H1 (cell line): Measurements from ENCODE around the gene DUOX1. TPM values are rescaled to one million over a fixed set of nuclear protein-coding genes. Genes with fewer than 3 reads are reported as not detected.

Experiments
- CTCF ChIA-PET: fragments of 300-600 bp; sonication (Branson Sonifier 250); formaldehyde crosslinking; loops from one replicate; lab custom pipeline; 2021; ENCODE audit not compliant: partially characterized antibody; lab: Charles Lee
- POLR2A ChIA-PET: fragments of 300-600 bp; sonication (Branson Sonifier 250); formaldehyde crosslinking; loops from one replicate; lab custom pipeline; 2021; ENCODE audit warnings: inconsistent platforms; ENCODE audit not compliant: partially characterized antibody; lab: Charles Lee
- DNase-seq, 2 experiments: peaks; one replicate each; pipeline versions ENCODE4 v3.0.0 to v3.0.0-alpha.2; 2010 to 2022; ENCODE audit warnings: low spot score in 2 of 2, low read depth in 1 of 2, mixed read lengths in 1 of 2
- FAIRE-seq: peaks from 2 replicates; lab custom pipeline; 2011; peaks lifted over from hg19 to GRCh38; lab: Jason Lieb, UNC
- H2AFZ ChIP-seq: 2 replicates; pipeline ENCODE4 v1.8.1; 2012; ENCODE audit warnings: low read length, inconsistent platforms
- H2AK5ac ChIP-seq: 2 replicates; pipeline ENCODE4 v1.6.1; 2013; ENCODE audit warnings: low read depth, low read length
- H2BK120ac ChIP-seq: replicated peaks from 2 replicates; pipeline ENCODE3; 2013; ENCODE audit warnings: low read depth, low read length, inconsistent platforms
- H2BK12ac ChIP-seq: 2 replicates; pipeline ENCODE4 v1.6.1; 2013; ENCODE audit warnings: low read depth, low read length
- H2BK15ac ChIP-seq: 2 replicates; pipeline ENCODE4 v1.6.1; 2013; ENCODE audit warnings: low read length
- H2BK20ac ChIP-seq: 2 replicates; pipeline ENCODE4 v1.6.1; 2013; ENCODE audit warnings: low read length
- H2BK5ac ChIP-seq: 2 replicates; pipeline ENCODE4 v1.6.1; 2013; ENCODE audit warnings: low read depth, low read length
- H3K14ac ChIP-seq: 2 replicates; pipeline ENCODE4 v1.6.1; 2013; ENCODE audit warnings: inconsistent platforms; ENCODE audit not compliant: insufficient read length
- H3K18ac ChIP-seq: 2 replicates; pipeline ENCODE4 v1.6.1; 2013; ENCODE audit warnings: low read length; ENCODE audit errors: extremely low read depth
- H3K23ac ChIP-seq: 2 replicates; pipeline ENCODE4 v1.6.1; 2013; ENCODE audit warnings: inconsistent platforms; ENCODE audit not compliant: insufficient read length
- H3K23me2 ChIP-seq: 2 replicates; pipeline ENCODE4 v1.6.1; 2013; ENCODE audit warnings: low read depth, low read length
- H3K27ac ChIP-seq: 2 replicates; pipeline ENCODE4 v1.6.1; 2011; ENCODE audit warnings: low read depth, low read length, inconsistent platforms
- H3K27me3 ChIP-seq, 4 experiments: replicated peaks in 1 of 4; 1 replicate in 1 of 4; 2 replicates in 3 of 4; pipeline versions ENCODE4 v1.6.1 to v1.8.1; 2011 to 2013; ENCODE audit warnings: low read length in 3 of 4, mild to moderate bottlenecking in 3 of 4, inconsistent platforms in 2 of 4, mixed read lengths in 2 of 4, moderate library complexity in 1 of 4; ENCODE audit not compliant: control insufficient read depth in 3 of 4, insufficient read depth in 3 of 4; ENCODE audit errors: extremely low read depth in 1 of 4
- H3K36me3 ChIP-seq, 4 experiments: 2 replicates each; pipeline versions ENCODE4 v1.6.1 to v1.8.1; 2011 to 2013; ENCODE audit warnings: mild to moderate bottlenecking in 4 of 4, low read length in 3 of 4, moderate library complexity in 2 of 4, control low read depth in 1 of 4, inconsistent platforms in 1 of 4; ENCODE audit not compliant: insufficient read depth in 4 of 4, control insufficient read depth in 2 of 4
- H3K4ac ChIP-seq: replicated peaks from 2 replicates; pipeline ENCODE3; 2013; ENCODE audit warnings: low read length, low read depth, mixed read lengths, inconsistent platforms; ENCODE audit not compliant: insufficient read length
- H3K4me1 ChIP-seq, 4 experiments: replicated peaks in 1 of 4; 1 replicate in 1 of 4; 2 replicates in 3 of 4; pipeline versions ENCODE4 v1.6.1 to v1.8.1; 2011 to 2013; ENCODE audit warnings: low read length in 3 of 4, inconsistent platforms in 2 of 4, mixed read lengths in 1 of 4; ENCODE audit not compliant: insufficient read depth in 4 of 4, control insufficient read depth in 3 of 4
- H3K4me2 ChIP-seq, 2 experiments: 2 replicates each; pipeline versions ENCODE4 v1.6.1 to v1.8.1; 2011 to 2013; ENCODE audit warnings: low read depth in 2 of 2, low read length in 2 of 2, control low read depth in 1 of 2, inconsistent platforms in 1 of 2, mild to moderate bottlenecking in 1 of 2; ENCODE audit not compliant: insufficient read depth in 1 of 2
- H3K4me3 ChIP-seq, 4 experiments: fragments of 200-600, 300-600 bp in 1 of 4; sonication (generic), shearing (Covaris generic), sonication (Bioruptor Twin) in 1 of 4; 2 replicates each; pipeline versions ENCODE4 v1.5.1 to v1.8.1; 2011 to 2016; ENCODE audit warnings: low read length in 4 of 4, low read depth in 3 of 4, control low read depth in 2 of 4, inconsistent platforms in 2 of 4, mild to moderate bottlenecking in 2 of 4, mixed read lengths in 1 of 4, moderate library complexity in 1 of 4; ENCODE audit not compliant: insufficient read depth in 2 of 4; ENCODE audit errors: extremely low read depth in 1 of 4
- H3K56ac ChIP-seq: replicated peaks from 2 replicates; pipeline ENCODE3; 2013; ENCODE audit warnings: low read depth, mild to moderate bottlenecking, mixed read lengths, low read length, inconsistent platforms; ENCODE audit not compliant: insufficient read length
- H3K79me1 ChIP-seq: 2 replicates; pipeline ENCODE4 v1.6.1; 2013; ENCODE audit warnings: low read depth, low read length, control low read depth
- H3K79me2 ChIP-seq, 2 experiments: 2 replicates each; pipeline versions ENCODE4 v1.6.1 to v1.8.1; 2012 to 2013; ENCODE audit warnings: low read length in 2 of 2, mild to moderate bottlenecking in 2 of 2, inconsistent platforms in 1 of 2; ENCODE audit not compliant: insufficient read depth in 2 of 2, control insufficient read depth in 1 of 2
- H3K9ac ChIP-seq, 4 experiments: replicated peaks in 1 of 4; 1 replicate in 1 of 4; 2 replicates in 3 of 4; pipeline versions ENCODE4 v1.6.1 to v1.8.1; 2011 to 2013; ENCODE audit warnings: low read depth in 3 of 4, low read length in 3 of 4, control low read depth in 2 of 4, mild to moderate bottlenecking in 2 of 4, moderate library complexity in 2 of 4, inconsistent platforms in 1 of 4; ENCODE audit errors: extremely low read depth in 1 of 4
- H3K9me3 ChIP-seq, 2 experiments: 2 replicates each; pipeline versions ENCODE4 v1.6.1 to v1.8.1; 2012 to 2013; ENCODE audit warnings: mild to moderate bottlenecking in 2 of 2, moderate library complexity in 2 of 2, control low read depth in 1 of 2, inconsistent platforms in 1 of 2, low read depth in 1 of 2, low read length in 1 of 2, mixed read lengths in 1 of 2; ENCODE audit not compliant: insufficient read depth in 2 of 2
- H4K20me1 ChIP-seq, 2 experiments: replicated peaks in 1 of 2; 2 replicates each; pipeline versions ENCODE3 to v1.8.1; 2011 to 2013; ENCODE audit warnings: inconsistent platforms in 2 of 2, low read length in 2 of 2, mild to moderate bottlenecking in 1 of 2; ENCODE audit not compliant: insufficient read depth in 2 of 2, control insufficient read depth in 1 of 2
- H4K5ac ChIP-seq: 2 replicates; pipeline ENCODE4 v1.6.1; 2013; ENCODE audit warnings: low read length, low read depth, mixed read lengths, inconsistent platforms; ENCODE audit not compliant: insufficient read length
- H4K8ac ChIP-seq: 2 replicates; pipeline ENCODE4 v1.8.0; 2013; ENCODE audit warnings: mild to moderate bottlenecking, moderate library complexity, low read length, inconsistent platforms; ENCODE audit not compliant: insufficient read depth; ENCODE audit errors: extremely low read depth
- H4K91ac ChIP-seq: replicated peaks from 2 replicates; pipeline ENCODE3; 2013; ENCODE audit warnings: low read length, mixed read lengths, inconsistent platforms; ENCODE audit not compliant: insufficient read length
- BRCA1 ChIP-seq: IDR thresholded peaks from 2 replicates; pipeline ENCODE4 v1.6.1; 2012; ENCODE audit warnings: low read depth, low read length, improper control_type of control experiment
- CREB1 ChIP-seq: IDR thresholded peaks from 2 replicates; pipeline ENCODE4 v1.6.1; 2012; ENCODE audit warnings: inconsistent platforms
- JUND ChIP-seq: IDR thresholded peaks from 2 replicates; pipeline ENCODE4 v1.6.1; 2011; ENCODE audit warnings: mild to moderate bottlenecking, improper control_type of control experiment, low read length
- WGBS, 2 experiments: shearing (Covaris generic) in 1 of 2; methylation state at CpG; one replicate each; pipeline versions ENCODE4 v1.1.6 to v1.1.7; 2013 to 2015; ENCODE audit warnings: low lambda C conversion rate in 2 of 2, mixed read lengths in 2 of 2, inconsistent platforms in 1 of 2, low coverage in 1 of 2, missing lambda C conversion rate in 1 of 2; ENCODE audit not compliant: insufficient replicate concordance in 2 of 2, insufficient coverage in 1 of 2, insufficient read length in 1 of 2; ENCODE audit errors: extremely low coverage in 1 of 2, missing lambda C conversion rate in 1 of 2; 5-methylcytosine and 5-hydroxymethylcytosine counted together
- polyA plus RNA-seq, 7 experiments: library from polyadenylated mRNA; depleted of rRNA in 3 of 7; stranded (reverse) in 5 of 7; unstranded in 2 of 7; fragments of >200 nt in 5 of 7; fragments of 200-250 nt in 2 of 7; gene quantifications; 1 replicate in 5 of 7; 2 replicates in 1 of 7; 4 replicates in 1 of 7; pipeline versions ENCODE4 v1.2.1 to v1.2.3, GENCODE V29; 2011 to 2013; ENCODE audit warnings: missing spikeins in 2 of 7, mixed read lengths in 2 of 7
- total RNA-seq: library from RNA; stranded (reverse); fragmentation: NEBNext Ultra II Directional; extraction: Animal tissue kit (Norgen Biotek cat#: 25700); gene quantifications from 2 replicates; pipeline ENCODE4 v1.2.1, GENCODE V29; 2021

DUOX1 gene
- total and polyA plus RNA-seq, 2 of the 8 experiments (the other 6 are each of a cell fraction or from before 2014, with no cell fraction given): 0.84 to 1.4 TPM

- Histone ChIP-seq H2AK5ac (no peak overlapping the region), H3K36me3 (no peaks in the 10 kb centered on the region), H2AFZ (no peak overlapping the region), H3K4ac (no peak overlapping the region), H3K4me1 (peaks cover 0 to 2% (median 0%) of the 10 kb centered on the region in 4 experiments; a peak in 3 of 7 replicates), H3K79me2 (no peaks in the 10 kb centered on the region), H4K91ac (no peak overlapping the region), H3K56ac (no peak overlapping the region), H4K5ac (no peak overlapping the region), H3K79me1 (no peaks in the 10 kb centered on the region), H3K23me2 (no peaks in the 10 kb centered on the region), H2BK5ac (no peak overlapping the region), H3K9ac (no peak overlapping the region), H3K27me3 (peaks cover 0 to 2% (median 0%) of the 10 kb centered on the region in 4 experiments; a peak in 3 of 7 replicates), H2BK12ac (no peak overlapping the region), H2BK20ac (no peak overlapping the region), H3K4me2 (peak overlapping the region; percentile 4 to 25; a peak in 1 of 4 replicates), H3K23ac (no peak overlapping the region), H2BK120ac (no peak overlapping the region), H4K20me1 (no peaks in the 10 kb centered on the region), H3K27ac (no peak overlapping the region), H3K9me3 (no peaks in the 10 kb centered on the region), H3K14ac (no peak overlapping the region), H3K4me3 (no peak overlapping the region), H2BK15ac (no peak overlapping the region), H3K18ac (no peak overlapping the region), H4K8ac (no peak overlapping the region)
- POLR2A ChIA-PET: interaction anchor here (0.9 to 1.0 kb wide), 3 partner anchors 9 to 10 kb away, joined by 3 to 4 read pairs (median 3); no protein-coding TSS in a partner anchor
- DNase-seq: no peak
- TF ChIP-seq JUND (peak; percentile 78; the same call in 1 of the 2 replicates), BRCA1 (no peak), CREB1 (0 out of 2 replicates have a peak, but pooled peaks have one; percentile 34)
- CTCF ChIA-PET: interaction anchor here (0.6 to 41.8 kb wide), 11 partner anchors 11 to 298 kb away, joined by 3 to 1117 read pairs (median 3); partner anchors contain the start of genes SHF and SLC28A2
- WGBS, 2 experiments: 33% methylated on average over 1 of the region's 1 CpG; no CpG with 5 or more reads in 1 of the 2 experiments
- FAIRE-seq: no peak
These were observed 28.2 kb downstream of the DUOX1 start for GRCh38 chr15:45157974-45158373.
